22Rv1 (cell line): Measurements from ENCODE around the gene GAL3ST2.

Source experiments
- ZFX ChIP-seq: fragments of 450-650 bp; IDR thresholded peaks from 2 replicates; pipeline ENCODE4 v1.6.1; 2017; ENCODE audit warnings: antibody characterized with exemption, borderline replicate concordance
- TF ChIP-seq, protein P1 (sequence below): fragments of 450-650 bp; IDR thresholded peaks from 2 replicates; pipeline ENCODE4 v1.5.1; 2017; ENCODE audit warnings: mild to moderate bottlenecking

- TF ChIP-seq, protein P1, sequence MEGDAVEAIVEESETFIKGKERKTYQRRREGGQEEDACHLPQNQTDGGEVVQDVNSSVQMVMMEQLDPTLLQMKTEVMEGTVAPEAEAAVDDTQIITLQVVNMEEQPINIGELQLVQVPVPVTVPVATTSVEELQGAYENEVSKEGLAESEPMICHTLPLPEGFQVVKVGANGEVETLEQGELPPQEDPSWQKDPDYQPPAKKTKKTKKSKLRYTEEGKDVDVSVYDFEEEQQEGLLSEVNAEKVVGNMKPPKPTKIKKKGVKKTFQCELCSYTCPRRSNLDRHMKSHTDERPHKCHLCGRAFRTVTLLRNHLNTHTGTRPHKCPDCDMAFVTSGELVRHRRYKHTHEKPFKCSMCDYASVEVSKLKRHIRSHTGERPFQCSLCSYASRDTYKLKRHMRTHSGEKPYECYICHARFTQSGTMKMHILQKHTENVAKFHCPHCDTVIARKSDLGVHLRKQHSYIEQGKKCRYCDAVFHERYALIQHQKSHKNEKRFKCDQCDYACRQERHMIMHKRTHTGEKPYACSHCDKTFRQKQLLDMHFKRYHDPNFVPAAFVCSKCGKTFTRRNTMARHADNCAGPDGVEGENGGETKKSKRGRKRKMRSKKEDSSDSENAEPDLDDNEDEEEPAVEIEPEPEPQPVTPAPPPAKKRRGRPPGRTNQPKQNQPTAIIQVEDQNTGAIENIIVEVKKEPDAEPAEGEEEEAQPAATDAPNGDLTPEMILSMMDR, result no peak
- no peak for TF ChIP-seq ZFX
Measured at GRCh38 chr2:241741016-241741415, 35.6 kb upstream of the GAL3ST2 start.
